Muscle of back (tissue), 11 donors: ENCODE results near the gene BANF1. TPM values are rescaled to one million over a fixed set of nuclear protein-coding genes. Genes with fewer than 3 reads are reported as not detected.
A peak's percentile ranks its signal among the peaks of the same experiment; 100 is the strongest.

Experiments used
- DNase-seq, 3 donors: peaks; one replicate each; pipeline versions ENCODE4 v3.0.0 to v3.0.0-alpha.2; 2013
- polyA plus RNA-seq, 10 donors: library from polyadenylated mRNA; unstranded; fragments of 120-200 nt; gene quantifications; one replicate each; pipeline ENCODE4 v1.2.1, GENCODE V29; 2013; ENCODE audit not compliant: insufficient read length in 10 of 10

BANF1 gene
- polyA plus RNA-seq, 10 donors, result 199 to 250 (median 215) TPM

GRCh38 chr11:65976216-65977176 is 25.8 kb upstream of the BANF1 start:
- no peak for DNase-seq

- no peak for DNase-seq
These were observed 24.5 kb upstream of the BANF1 start for GRCh38 chr11:65977621-65978390.

GRCh38 chr11:65978391-65979238 is 23.7 kb upstream of the BANF1 start:
- DNase-seq, result no peak

GRCh38 chr11:65979261-65979759 is 23.0 kb upstream of the BANF1 start:
- DNase-seq, result no peak

GRCh38 chr11:65981101-65981740 is 21.1 kb upstream of the BANF1 start:
- no peak for DNase-seq

GRCh38 chr11:65981972-65982823 is 20.1 kb upstream of the BANF1 start:
- DNase-seq, result no peak

- DNase-seq, result no peak
These were observed 19.3 kb upstream of the BANF1 start for GRCh38 chr11:65982824-65983588.

GRCh38 chr11:65983589-65983987 is 18.7 kb upstream of the BANF1 start:
- no peak for DNase-seq

GRCh38 chr11:65987336-65987735 is 15.0 kb upstream of the BANF1 start:
- DNase-seq, result no peak

- DNase-seq, result peak; percentile 94 to 96 (median 95)
These were observed 13.3 kb upstream of the BANF1 start for GRCh38 chr11:65988791-65989592.

- DNase-seq, result no peak
These were observed 10.2 kb upstream of the BANF1 start for GRCh38 chr11:65992056-65992455.

GRCh38 chr11:65997286-65997685 is 5.0 kb upstream of the BANF1 start:
- DNase-seq, result no peak

- no peak for DNase-seq
These were observed 434 bp downstream of the BANF1 start for GRCh38 chr11:66002648-66003225.

- no peak for DNase-seq
These were observed 988 bp downstream of the BANF1 start for GRCh38 chr11:66003291-66003690.

- DNase-seq, result no peak
These were observed 1.9 kb downstream of the BANF1 start for GRCh38 chr11:66004186-66004585.

GRCh38 chr11:66006134-66006890 is 4.0 kb downstream of the BANF1 start:
- no peak for DNase-seq

GRCh38 chr11:66006891-66007176 is 4.5 kb downstream of the BANF1 start:
- no peak for DNase-seq
